ENCODE measurements around the gene PDE4D. TPM values are rescaled to one million over a fixed set of nuclear protein-coding genes. Genes with fewer than 3 reads are reported as not detected.

PDE4D gene
- total RNA-seq, 1 donor from 2014 or later: 28.2 TPM

DNA sequence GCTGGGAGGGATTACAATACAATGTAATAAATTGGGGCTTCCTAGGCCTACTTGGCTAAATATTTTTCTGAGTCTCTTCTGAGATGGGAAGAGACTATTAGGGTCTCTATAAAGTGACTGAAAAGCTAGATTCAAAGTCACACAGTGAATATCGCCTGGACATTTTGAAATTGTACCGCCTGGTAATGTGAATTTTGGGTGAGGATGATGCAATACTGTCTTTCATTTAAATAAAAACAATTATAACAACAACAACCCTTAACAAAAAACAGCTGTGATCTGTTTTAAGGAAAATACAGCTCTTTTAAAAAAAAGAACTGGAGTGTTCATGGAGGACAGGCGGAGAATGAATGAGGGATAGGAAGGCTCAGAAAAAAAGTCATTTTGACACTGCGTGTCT, 695.6 kb downstream of the PDE4D start:
- Mint-ChIP-seq H3K27me3 (no peaks in the 10 kb centered on the region), H3K36me3 (ENCODE audit: low read depth) (no peaks in the 10 kb centered on the region), H3K4me3 (no peak overlapping the region), H3K27ac (no peak overlapping the region), H3K4me1 (no peaks in the 10 kb centered on the region), H3K9me3 (no peaks in the 10 kb centered on the region)
- ATAC-seq (ENCODE audit: low read depth): no peak
- DNase-seq: no peak
- CTCF ChIA-PET: no interaction called here
- TF ChIP-seq, protein P1, sequence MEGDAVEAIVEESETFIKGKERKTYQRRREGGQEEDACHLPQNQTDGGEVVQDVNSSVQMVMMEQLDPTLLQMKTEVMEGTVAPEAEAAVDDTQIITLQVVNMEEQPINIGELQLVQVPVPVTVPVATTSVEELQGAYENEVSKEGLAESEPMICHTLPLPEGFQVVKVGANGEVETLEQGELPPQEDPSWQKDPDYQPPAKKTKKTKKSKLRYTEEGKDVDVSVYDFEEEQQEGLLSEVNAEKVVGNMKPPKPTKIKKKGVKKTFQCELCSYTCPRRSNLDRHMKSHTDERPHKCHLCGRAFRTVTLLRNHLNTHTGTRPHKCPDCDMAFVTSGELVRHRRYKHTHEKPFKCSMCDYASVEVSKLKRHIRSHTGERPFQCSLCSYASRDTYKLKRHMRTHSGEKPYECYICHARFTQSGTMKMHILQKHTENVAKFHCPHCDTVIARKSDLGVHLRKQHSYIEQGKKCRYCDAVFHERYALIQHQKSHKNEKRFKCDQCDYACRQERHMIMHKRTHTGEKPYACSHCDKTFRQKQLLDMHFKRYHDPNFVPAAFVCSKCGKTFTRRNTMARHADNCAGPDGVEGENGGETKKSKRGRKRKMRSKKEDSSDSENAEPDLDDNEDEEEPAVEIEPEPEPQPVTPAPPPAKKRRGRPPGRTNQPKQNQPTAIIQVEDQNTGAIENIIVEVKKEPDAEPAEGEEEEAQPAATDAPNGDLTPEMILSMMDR (IDR thresholded peaks at IDR 0.05): no peak
- intact Hi-C loops (cut with micrococcal nuclease): no loop called here
- POLR2A ChIA-PET: no interaction called here

DNA sequence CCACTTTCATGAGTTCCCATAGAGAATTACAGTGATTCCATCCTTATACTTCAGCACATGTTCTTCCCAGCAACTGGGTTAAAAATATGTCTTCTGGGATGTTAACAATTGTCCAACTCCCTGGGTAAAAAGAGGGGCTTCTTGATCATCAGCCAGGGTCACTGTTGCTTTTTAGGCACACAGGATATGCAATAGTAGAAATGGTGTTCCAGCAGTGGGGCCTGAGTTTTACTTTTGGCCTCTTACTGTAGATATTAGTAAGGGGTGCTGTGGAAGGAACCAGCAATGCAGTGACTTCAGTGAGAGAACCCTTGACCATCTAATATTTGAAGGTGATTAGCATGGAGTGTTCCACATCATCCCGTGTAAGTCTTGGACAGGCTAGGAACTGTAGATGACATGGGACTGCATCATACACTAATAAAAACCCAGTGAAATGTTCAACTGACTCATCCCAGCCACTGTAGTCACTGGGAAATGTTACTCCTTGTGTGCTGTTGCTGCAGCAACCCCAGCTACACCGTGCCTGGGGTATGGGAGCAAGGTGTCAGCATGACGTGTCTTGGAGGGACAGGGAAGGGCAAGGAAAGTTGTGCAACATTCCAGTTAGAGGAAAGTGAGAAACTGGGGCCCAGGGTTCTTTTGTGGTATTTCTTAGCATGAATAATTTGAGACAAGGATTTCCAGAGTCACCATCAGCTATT, 699.8 kb downstream of the PDE4D start:
- ATAC-seq (ENCODE audit: low read depth): no peak
- no peak overlapping the region for H3K27ac Mint-ChIP-seq
- H3K9me3 Mint-ChIP-seq: no peaks in the 10 kb centered on the region
- no peak for DNase-seq
- ChIA-PET POLR2A (no interaction called here), CTCF (no interaction called here)
- H3K36me3 Mint-ChIP-seq (ENCODE audit: low read depth): no peaks in the 10 kb centered on the region
- intact Hi-C loops (cut with micrococcal nuclease): no loop called here
- peaks cover 1% of the 10 kb centered on the region for H3K4me1 Mint-ChIP-seq
- no peak overlapping the region for H3K4me3 Mint-ChIP-seq
- TF ChIP-seq, protein P1 (IDR thresholded peaks at IDR 0.05): no peak
- no peaks in the 10 kb centered on the region for H3K27me3 Mint-ChIP-seq

DNA sequence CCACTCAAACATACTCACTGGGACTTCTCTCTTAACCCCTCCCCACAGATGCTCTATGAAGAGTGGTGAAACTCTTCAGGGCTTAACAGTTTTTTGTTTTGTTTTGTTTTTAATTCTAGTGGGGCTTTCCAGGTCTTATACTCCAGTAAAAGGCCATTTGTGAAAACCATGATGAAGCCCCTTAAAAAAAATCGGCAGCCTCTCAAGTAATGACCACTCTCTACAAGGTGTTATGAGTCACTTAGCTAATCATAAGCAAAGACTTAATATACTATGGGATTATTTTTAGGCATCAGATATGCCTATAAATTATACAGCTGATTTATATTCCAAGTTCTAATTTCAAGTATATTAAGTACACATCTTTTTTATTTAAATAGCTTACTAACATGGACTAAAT, 702.8 kb downstream of the PDE4D start:
- Mint-ChIP-seq H3K27me3 (peaks cover 3% of the 10 kb centered on the region), H3K4me3 (no peak overlapping the region), H3K27ac (no peak overlapping the region), H3K9me3 (no peaks in the 10 kb centered on the region), H3K36me3 (ENCODE audit: low read depth) (no peaks in the 10 kb centered on the region), H3K4me1 (peaks cover 6% of the 10 kb centered on the region)
- ATAC-seq (ENCODE audit: low read depth) (no peak), DNase-seq (no peak)
- intact Hi-C loops (cut with micrococcal nuclease): no loop called here
- POLR2A ChIA-PET: no interaction called here
- CTCF ChIA-PET: interaction anchor here (0.9 to 4.9 kb wide), 4 partner anchors 156 to 482 kb away, joined by 3 to 75 read pairs (median 4); no protein-coding TSS in a partner anchor
- TF ChIP-seq, protein P1 (IDR thresholded peaks at IDR 0.05): no peak

DNA sequence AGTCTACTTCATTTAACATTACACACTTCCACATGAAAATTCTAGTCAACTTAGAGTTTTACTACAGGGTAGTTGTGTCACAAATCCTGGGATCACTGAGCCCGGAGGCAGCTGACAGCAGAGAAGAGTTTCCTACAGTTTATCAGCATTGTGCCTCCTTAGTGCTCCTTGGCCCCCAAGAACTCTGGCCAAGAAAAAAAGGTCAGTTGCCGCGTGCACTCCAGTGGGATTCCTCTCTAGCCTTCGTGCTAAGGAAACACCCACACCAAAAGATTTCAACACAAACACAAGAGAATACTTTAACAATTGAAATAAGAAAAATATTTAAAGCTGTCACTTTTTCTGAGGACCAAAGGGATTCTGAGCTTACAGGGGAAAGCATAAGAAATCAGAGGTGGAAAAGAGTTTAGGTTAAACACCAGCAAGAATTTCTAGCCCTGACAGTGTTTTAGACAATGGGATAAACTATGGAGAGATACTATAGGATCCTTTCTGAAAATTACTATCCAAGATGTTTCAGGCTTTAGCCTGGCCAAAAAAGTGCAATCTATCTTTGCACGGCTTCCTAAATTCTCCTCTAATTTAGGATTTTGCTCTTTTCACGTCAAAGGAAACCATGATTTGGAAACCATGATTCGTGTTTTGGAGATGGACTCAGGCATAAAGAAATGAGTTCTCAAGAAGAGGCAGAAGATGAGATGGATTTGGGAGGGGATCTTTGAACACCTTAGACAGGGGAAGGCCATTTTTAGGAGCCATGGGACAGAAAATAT, 703.9 kb downstream of the PDE4D start:
- Mint-ChIP-seq H3K9me3 (no peaks in the 10 kb centered on the region), H3K4me3 (no peak overlapping the region), H3K27me3 (peaks cover 3% of the 10 kb centered on the region), H3K36me3 (ENCODE audit: low read depth) (no peaks in the 10 kb centered on the region), H3K4me1 (peaks cover 6% of the 10 kb centered on the region), H3K27ac (no peak overlapping the region)
- DNase-seq (no peak), ATAC-seq (ENCODE audit: low read depth) (no peak)
- POLR2A ChIA-PET: no interaction called here
- CTCF ChIA-PET: interaction anchor here (0.9 to 4.9 kb wide), 7 partner anchors 175 to 483 kb away, joined by 3 to 75 read pairs (median 5); no protein-coding TSS in a partner anchor
- TF ChIP-seq, protein P1 (IDR thresholded peaks at IDR 0.05): no peak
- intact Hi-C loops (cut with micrococcal nuclease): loop anchor here (2.0 to 10.0 kb wide), 3 partner anchors 317 to 1475 kb away; no protein-coding TSS in a partner anchor
